UCSD-AML1 (cell line): ENCODE measurements around the gene CYFIP1.

Experiments
- DNase-seq: peaks from one replicate; lab custom pipeline; 2025; ENCODE audit not compliant: unreplicated experiment; lab: John Stamatoyannopoulos, UW

The CYFIP1 gene

GRCh38 chr15:22891426-22892210 is 88.5 kb downstream of the CYFIP1 start:
- DNase-seq = no peak

GRCh38 chr15:22890296-22890695 is 89.9 kb downstream of the CYFIP1 start:
- DNase-seq = no peak

- no peak for DNase-seq
Observed at GRCh38 chr15:22889146-22889818, 90.9 kb downstream of the CYFIP1 start.

- no peak for DNase-seq
Observed at GRCh38 chr15:22888120-22888859, 91.9 kb downstream of the CYFIP1 start.

- DNase-seq = no peak
Observed at GRCh38 chr15:22887157-22887951, 92.8 kb downstream of the CYFIP1 start.

- DNase-seq = no peak
Observed at GRCh38 chr15:22885120-22885519, 95.0 kb downstream of the CYFIP1 start.

- DNase-seq = no peak
Observed at GRCh38 chr15:22884344-22884743, 95.8 kb downstream of the CYFIP1 start.

- no peak for DNase-seq
Observed at GRCh38 chr15:22883196-22883595, 97.0 kb downstream of the CYFIP1 start.

GRCh38 chr15:22881739-22882440 is 98.3 kb downstream of the CYFIP1 start:
- DNase-seq = no peak

GRCh38 chr15:22880981-22881738 is 99.0 kb downstream of the CYFIP1 start:
- no peak for DNase-seq

GRCh38 chr15:22880068-22880980 is 99.8 kb downstream of the CYFIP1 start:
- DNase-seq = no peak

- no peak for DNase-seq
Observed at GRCh38 chr15:22878103-22878502, 102.1 kb downstream of the CYFIP1 start.

- no peak for DNase-seq
Observed at GRCh38 chr15:22877607-22878006, 102.6 kb downstream of the CYFIP1 start.

GRCh38 chr15:22877117-22877516 is 103.1 kb downstream of the CYFIP1 start:
- DNase-seq = no peak

GRCh38 chr15:22874966-22875365 is 105.2 kb downstream of the CYFIP1 start:
- no peak for DNase-seq

- no peak for DNase-seq
Observed at GRCh38 chr15:22874256-22874655, 105.9 kb downstream of the CYFIP1 start.

- no peak for DNase-seq
Observed at GRCh38 chr15:22873841-22874240, 106.3 kb downstream of the CYFIP1 start.

- no peak for DNase-seq
Observed at GRCh38 chr15:22872936-22873701, 107.0 kb downstream of the CYFIP1 start.
